ENCODE results near the gene ZFR2. TPM values are rescaled to one million over a fixed set of nuclear protein-coding genes. Genes with fewer than 3 reads are reported as not detected.

ZFR2 gene
- total and polyA plus RNA-seq, 10 of the 15 experiments (the other 5 are each of a cell fraction or from before 2014, with no cell fraction given): 0.18 TPM; not detected in 9

GRCh38 chr19:3800996-3801395 lies 67.8 kb downstream of the ZFR2 start:
- in situ Hi-C loops (cut with MboI) (no loop called here), intact Hi-C loops (cut with micrococcal nuclease; ENCODE audit: unreplicated experiment) (no loop called here)
- no peak overlapping the region for H2AFZ ChIP-seq (ENCODE audit: control insufficient read depth, low read depth, low read length)
- DNase-seq (ENCODE audit: low read depth, low spot score) (no peak), ATAC-seq (no peak), FAIRE-seq (no peak)
- H3K36me3 ChIP-seq (ENCODE audit: control insufficient read depth in 2 of 2, insufficient read depth in 2 of 2, low read length in 1 of 2): no peaks in the 10 kb centered on the region
- no TSS peak for BruUV-seq (replicated peaks)
- POLR2A ChIA-PET: no interaction called here
- RAD21 ChIA-PET (ENCODE audit: unreplicated experiment): no interaction called here
- H3K9ac ChIP-seq (ENCODE audit: control insufficient read depth, insufficient read depth, low read length): no peak overlapping the region
- 0 out of 2 replicates have a peak, but pooled peaks cover 4% of the 10 kb centered on the region for H3K4me1 ChIP-seq (ENCODE audit: control insufficient read depth, insufficient read depth, low read length)
- no peaks in the 10 kb centered on the region for H4K20me1 ChIP-seq (ENCODE audit: control insufficient read depth, insufficient read depth)
- no peak for TF ChIP-seq STAT3 (IDR thresholded peaks at IDR 0.05; ENCODE audit: low read depth, low read length)
- no peak for TF ChIP-seq CBX5 (IDR thresholded peaks at IDR 0.05; ENCODE audit: low read depth)
- TF ChIP-seq KDM1A (IDR thresholded peaks at IDR 0.05; ENCODE audit: borderline replicate concordance): no peak
- TF ChIP-seq TCF7 (IDR thresholded peaks at IDR 0.05; ENCODE audit: borderline replicate concordance): no peak
- TF ChIP-seq, protein P1, sequence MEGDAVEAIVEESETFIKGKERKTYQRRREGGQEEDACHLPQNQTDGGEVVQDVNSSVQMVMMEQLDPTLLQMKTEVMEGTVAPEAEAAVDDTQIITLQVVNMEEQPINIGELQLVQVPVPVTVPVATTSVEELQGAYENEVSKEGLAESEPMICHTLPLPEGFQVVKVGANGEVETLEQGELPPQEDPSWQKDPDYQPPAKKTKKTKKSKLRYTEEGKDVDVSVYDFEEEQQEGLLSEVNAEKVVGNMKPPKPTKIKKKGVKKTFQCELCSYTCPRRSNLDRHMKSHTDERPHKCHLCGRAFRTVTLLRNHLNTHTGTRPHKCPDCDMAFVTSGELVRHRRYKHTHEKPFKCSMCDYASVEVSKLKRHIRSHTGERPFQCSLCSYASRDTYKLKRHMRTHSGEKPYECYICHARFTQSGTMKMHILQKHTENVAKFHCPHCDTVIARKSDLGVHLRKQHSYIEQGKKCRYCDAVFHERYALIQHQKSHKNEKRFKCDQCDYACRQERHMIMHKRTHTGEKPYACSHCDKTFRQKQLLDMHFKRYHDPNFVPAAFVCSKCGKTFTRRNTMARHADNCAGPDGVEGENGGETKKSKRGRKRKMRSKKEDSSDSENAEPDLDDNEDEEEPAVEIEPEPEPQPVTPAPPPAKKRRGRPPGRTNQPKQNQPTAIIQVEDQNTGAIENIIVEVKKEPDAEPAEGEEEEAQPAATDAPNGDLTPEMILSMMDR (IDR thresholded peaks at IDR 0.05 in 2 of 3, conservative IDR thresholded peaks at IDR 0.05 in 1 of 3; ENCODE audit: control insufficient read depth in 2 of 3, extremely low read depth in 1 of 3, insufficient read depth in 1 of 3, low read depth in 3 of 3, low read length in 3 of 3): no peak
- TF ChIP-seq ETV6 (conservative IDR thresholded peaks at IDR 0.05 in 1 of 2, IDR thresholded peaks at IDR 0.05 in 1 of 2; ENCODE audit: borderline replicate concordance in 1 of 2, low read depth in 1 of 2): no peak
- TF ChIP-seq MTA3 (IDR thresholded peaks at IDR 0.05; ENCODE audit: borderline replicate concordance, low read length): no peak
- TF ChIP-seq E2F4 (IDR thresholded peaks at IDR 0.05; ENCODE audit: low read depth, low read length): no peak
- H3K4me3 ChIP-seq: no peak overlapping the region
- CTCF ChIA-PET: no interaction called here
- H3K9me3 ChIP-seq (replicated peaks; ENCODE audit: control insufficient read depth, insufficient read depth, low read length): no peaks in the 10 kb centered on the region; the same call in 2 of the 3 replicates
- H3K4me2 ChIP-seq (ENCODE audit: control insufficient read depth, insufficient read depth): no peak overlapping the region
- H3K79me2 ChIP-seq (ENCODE audit: control insufficient read depth, insufficient read depth, low read length): no peaks in the 10 kb centered on the region
- SMC1A ChIA-PET (ENCODE audit: uncharacterized antibody, unreplicated experiment): no interaction called here
- 25% methylated on average over 21 of the region's 21 CpGs for WGBS (ENCODE audit: insufficient coverage, insufficient replicate concordance, low lambda C conversion rate, missing lambda C conversion rate)
- H3K27me3 ChIP-seq (replicated peaks in 1 of 2; ENCODE audit: control insufficient read depth in 2 of 2, insufficient read depth in 2 of 2, low read length in 1 of 2): peaks cover 2 to 4% of the 10 kb centered on the region in 2 experiments; a peak in 3 of 4 replicates
- H3K27ac ChIP-seq (ENCODE audit: control insufficient read depth, insufficient read depth): no peak overlapping the region
